Measurements from ENCODE around the gene AMBRA1.

Gene AMBRA1

GRCh38 chr11:46564459-46564858 lies 29.4 kb downstream of the AMBRA1 start:
- DNase-seq, result no peak

DNA sequence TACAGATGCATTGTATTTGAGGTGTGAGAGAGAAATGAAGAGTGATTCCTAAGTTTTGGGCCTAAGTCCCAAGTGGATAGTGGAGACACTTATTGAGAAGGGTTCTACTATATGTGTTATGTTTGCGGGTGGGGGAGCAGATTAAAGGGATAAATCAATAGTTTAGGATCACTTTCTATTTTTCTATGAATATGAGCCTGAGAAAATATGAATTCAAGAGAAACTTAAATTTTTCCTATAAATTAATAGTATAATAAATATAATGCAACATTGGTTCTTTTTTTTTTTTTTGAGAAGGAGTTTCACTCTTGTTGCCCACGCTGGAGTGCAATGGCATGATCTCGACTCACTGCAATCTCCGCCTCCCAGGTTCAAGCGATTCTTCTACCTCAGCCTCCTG lies 31.3 kb downstream of the AMBRA1 start:
- no peak for DNase-seq

- peak; percentile 56 for DNase-seq
These were observed 33.4 kb downstream of the AMBRA1 start for GRCh38 chr11:46560300-46560991.

DNA sequence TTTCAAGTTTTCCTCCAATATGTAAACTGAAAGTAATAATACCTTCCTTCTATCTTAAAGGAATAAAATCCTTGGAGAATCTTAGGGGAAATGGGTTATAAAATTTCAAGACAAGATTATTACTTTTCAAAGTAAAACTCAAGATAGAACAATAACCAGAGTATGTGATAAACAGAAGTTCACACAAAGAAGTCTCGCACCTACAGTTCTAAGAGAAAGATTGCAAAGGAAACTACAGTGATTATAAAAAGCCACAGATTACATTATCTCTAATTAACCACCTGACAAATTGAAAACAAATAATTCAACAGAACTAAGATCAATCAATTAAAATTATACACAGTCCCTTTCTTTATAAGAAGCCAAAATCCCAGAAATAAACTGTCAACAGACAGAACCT lies 34.0 kb downstream of the AMBRA1 start:
- no peak for DNase-seq

GRCh38 chr11:46557684-46558151 lies 36.1 kb downstream of the AMBRA1 start:
- DNase-seq, result peak; percentile 79

DNA sequence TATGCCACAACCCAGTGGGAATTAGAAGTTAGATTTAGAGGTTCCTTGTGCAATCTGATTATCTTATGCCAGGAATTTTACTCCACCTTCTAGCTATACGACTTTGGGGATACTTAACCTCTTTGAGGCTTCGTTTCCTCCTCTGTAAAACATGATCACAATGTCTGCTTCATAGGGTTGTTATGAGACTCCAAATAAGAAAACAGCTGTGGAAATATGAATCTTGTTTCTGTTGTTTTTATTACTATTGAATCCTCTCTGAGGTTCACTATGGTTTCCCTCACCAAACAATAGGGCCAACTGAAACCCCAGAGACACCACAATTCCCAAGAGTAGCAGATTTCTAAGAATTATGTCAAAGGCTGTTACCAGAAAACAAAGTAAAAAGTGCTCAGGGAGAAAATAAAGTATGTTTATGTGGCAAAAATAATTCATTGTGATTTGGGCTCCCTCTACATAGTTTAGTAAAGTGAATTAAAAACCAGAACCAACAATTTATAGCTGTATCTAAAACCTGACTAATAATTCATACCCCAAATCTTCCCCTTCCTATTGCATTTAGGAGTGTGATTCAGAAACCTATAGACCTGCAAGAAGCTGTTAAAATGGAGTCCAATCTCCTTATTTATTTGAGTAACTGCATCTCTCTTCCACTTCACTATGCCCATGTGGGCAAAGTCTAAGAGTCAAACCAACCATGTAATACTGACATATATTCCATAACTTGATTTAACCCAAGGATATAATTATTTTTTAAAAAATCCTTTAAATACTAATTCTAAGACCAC lies 38.4 kb downstream of the AMBRA1 start:
- DNase-seq, result no peak

DNA sequence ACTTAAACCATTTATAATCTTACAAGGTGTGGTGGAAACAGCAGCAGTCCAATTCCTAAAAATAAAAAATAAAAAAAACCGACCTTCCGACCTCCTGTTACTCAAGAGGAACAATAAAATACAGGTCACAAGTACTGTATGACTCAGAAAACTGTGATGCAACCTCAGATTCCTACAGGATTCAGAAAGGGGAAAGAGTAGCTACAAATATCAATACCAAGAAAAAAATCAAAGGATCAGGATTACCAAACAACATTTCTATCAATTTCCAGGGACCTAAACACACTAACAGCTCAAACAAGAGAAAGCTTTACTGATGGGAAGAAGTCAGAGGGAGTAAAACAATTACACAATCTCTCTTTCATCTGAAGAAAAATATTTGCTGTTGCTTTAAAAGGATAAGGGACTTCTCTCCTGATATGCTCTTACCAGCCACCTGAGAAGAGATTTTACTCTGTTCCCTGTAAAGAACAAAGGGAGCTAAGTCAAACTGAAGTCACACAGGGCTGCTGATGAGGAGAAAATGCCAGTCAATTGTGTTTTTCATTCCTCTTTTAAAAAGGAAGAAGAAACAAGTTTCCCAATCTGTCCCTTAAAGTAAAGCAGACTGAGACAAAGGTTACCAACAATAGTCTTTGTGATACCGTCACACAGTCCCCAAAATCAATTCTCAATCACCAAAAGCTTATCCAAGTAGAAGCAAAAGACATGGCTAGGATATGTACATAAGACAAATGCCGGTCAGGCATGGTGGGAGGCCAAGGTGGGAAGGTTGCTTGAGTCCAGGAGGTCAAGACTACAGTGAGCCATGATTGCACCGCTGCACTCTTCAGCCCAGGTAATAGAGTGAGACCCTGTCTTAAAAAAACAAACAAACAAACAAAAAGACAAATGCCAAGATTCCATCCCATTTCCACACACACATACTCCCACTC lies 39.3 kb downstream of the AMBRA1 start:
- peak; percentile 15 for DNase-seq

GRCh38 chr11:46553814-46554212 lies 40.0 kb downstream of the AMBRA1 start:
- peak; percentile 14 for DNase-seq

- DNase-seq, result no peak
These were observed 42.6 kb downstream of the AMBRA1 start for GRCh38 chr11:46551261-46551660.

GRCh38 chr11:46547579-46547978 lies 46.2 kb downstream of the AMBRA1 start:
- DNase-seq, result no peak

GRCh38 chr11:46543564-46543963 lies 50.3 kb downstream of the AMBRA1 start:
- DNase-seq, result peak; percentile 22

GRCh38 chr11:46541593-46542371 lies 52.0 kb downstream of the AMBRA1 start:
- peak; percentile 81 for DNase-seq

GRCh38 chr11:46540807-46541206 lies 53.0 kb downstream of the AMBRA1 start:
- DNase-seq, result no peak

GRCh38 chr11:46537537-46538295 lies 56.1 kb downstream of the AMBRA1 start:
- peak; percentile 88 for DNase-seq

DNA sequence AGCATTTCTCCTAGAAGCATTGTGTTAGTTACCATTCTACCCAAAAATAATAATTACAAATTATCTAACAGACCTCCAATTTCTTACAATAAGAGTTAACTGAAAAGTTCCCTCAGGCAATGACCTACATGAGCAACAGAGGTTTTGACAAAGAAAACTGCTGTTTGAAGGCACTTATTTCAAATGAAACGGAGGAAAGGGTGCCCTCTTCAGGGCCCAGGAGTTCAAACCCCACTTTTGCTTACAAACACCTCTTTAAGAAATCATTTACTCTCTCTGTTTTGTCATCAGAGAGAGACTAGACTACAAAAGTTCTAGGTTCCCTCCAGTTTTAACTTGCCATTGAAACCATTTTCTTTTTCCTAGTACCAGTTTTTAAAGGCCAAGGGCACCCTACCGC lies 56.7 kb downstream of the AMBRA1 start:
- peak; percentile 56 for DNase-seq

DNA sequence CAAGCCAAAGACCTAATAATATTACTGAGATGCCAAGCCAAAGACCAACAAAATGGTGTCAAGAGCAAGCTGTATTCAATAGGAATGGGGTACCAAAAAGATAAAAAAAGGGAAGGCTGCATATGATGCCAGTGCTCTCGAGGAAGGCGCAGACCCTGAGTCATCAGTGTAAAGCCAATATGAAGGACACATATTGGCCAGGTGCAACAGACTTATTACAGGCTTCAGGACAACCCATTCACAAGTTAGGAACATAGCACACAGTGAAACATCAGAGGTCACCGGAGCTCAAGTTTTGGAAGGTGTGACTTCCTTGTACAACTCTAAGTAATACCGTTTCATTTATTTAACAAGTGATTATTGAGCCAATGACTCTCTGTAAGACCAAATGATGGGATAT lies 58.1 kb downstream of the AMBRA1 start:
- DNase-seq, result no peak

DNA sequence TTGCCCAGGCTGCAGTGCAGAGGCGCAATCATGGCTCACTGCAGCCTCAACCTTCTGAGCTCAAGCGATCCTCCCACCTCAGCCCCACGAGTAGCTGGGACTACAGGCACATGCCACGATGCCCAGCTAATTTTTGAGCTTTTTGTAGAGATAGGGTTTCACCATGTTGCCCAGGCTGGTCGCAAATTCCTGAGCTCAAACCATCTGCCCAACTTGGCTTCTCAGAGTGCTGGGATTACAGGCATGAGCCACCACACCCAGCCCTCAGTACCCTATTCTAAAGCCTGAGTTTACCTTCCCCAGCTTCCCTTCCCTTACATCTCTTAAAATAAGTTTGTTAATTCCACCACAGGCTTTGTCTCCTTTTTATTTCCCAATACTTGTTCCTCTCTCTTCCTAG lies 59.1 kb downstream of the AMBRA1 start:
- DNase-seq, result no peak

- no peak for DNase-seq
These were observed 60.3 kb downstream of the AMBRA1 start for GRCh38 chr11:46533396-46534100.

DNA sequence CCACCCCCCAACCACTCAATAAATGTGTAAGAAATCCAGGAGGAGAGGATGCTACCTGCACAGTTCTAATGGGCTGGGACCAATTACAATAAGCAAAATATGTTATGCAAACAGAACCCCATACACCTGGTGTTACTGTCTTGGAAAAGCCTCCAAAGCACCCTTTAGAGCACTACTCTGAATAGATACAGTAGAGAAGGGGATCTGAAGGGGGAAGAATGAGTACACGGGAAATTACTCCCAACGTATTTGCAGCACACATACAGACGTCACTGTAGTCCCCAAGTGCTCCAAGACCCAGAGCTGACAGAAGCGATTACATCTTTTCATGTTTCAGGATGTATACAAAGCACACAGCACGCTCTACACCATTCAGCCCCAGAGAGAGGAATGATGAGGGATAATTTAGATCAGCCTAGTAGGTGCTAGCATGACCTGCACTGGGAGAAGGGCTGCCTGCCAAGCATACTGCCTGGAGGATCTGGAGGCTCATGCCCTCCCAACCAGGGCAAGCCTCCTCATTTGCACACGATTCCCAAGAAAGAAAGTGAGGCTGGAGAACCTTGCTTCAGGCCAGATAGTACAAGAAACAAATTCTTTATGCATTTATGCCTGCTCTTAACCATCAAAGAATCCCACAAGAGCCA lies 63.8 kb downstream of the AMBRA1 start:
- no peak for DNase-seq
